Measurements from ENCODE around the gene MICAL2. TPM values are rescaled to one million over a fixed set of nuclear protein-coding genes. Genes with fewer than 3 reads are reported as not detected.
"Not testable (repeated sequence)": the region's sequence is repeated elsewhere in the genome, so short reads cannot be mapped to it uniquely, and the experiment has no call there.

Gene MICAL2
- polyA plus RNA-seq, 3 donors = 5.7 to 7.5 (median 6.0) TPM

- DNase-seq = no peak
Observed at GRCh38 chr11:12131943-12132789, 21.8 kb downstream of the MICAL2 start.

DNA sequence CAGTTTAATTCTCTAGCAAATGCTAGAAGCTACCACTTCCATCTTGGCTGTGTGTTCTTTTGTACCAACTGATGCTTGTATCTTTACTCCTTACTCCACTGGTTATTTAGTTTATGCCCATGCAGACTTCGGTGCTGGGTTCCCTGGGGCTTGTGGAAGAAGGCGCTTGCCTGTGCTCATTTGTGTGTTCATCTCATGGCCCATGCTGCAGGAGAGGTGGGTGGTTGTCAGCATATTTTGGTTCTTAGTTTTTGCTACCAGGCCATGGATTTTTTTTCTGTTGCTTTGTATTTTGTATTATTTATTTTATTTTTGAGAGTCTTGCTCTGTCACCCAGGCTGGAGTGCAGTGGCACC, 22.4 kb downstream of the MICAL2 start:
- no peak for DNase-seq

- no peak for DNase-seq
Observed at GRCh38 chr11:12133547-12134235, 23.3 kb downstream of the MICAL2 start.

DNA sequence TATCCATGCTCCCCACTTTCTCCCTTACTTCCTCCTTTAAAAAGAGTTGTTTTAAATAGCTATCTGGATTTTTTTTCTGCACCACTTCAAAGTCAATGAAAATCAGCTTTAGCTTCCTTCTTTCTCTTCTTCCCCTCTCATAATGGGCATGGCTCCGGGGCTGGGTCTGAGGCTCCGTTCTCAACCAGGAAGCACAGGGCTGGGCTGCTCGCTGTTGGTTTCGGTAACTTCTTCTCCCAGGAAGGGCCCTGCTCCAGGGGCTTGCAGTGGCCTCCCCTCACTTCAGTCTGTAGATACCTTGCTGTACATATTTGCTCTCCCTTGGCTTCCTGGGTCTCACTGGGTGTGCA, 23.8 kb downstream of the MICAL2 start:
- DNase-seq = no peak

- DNase-seq = no peak
Observed at GRCh38 chr11:12135185-12135584, 24.8 kb downstream of the MICAL2 start.

DNA sequence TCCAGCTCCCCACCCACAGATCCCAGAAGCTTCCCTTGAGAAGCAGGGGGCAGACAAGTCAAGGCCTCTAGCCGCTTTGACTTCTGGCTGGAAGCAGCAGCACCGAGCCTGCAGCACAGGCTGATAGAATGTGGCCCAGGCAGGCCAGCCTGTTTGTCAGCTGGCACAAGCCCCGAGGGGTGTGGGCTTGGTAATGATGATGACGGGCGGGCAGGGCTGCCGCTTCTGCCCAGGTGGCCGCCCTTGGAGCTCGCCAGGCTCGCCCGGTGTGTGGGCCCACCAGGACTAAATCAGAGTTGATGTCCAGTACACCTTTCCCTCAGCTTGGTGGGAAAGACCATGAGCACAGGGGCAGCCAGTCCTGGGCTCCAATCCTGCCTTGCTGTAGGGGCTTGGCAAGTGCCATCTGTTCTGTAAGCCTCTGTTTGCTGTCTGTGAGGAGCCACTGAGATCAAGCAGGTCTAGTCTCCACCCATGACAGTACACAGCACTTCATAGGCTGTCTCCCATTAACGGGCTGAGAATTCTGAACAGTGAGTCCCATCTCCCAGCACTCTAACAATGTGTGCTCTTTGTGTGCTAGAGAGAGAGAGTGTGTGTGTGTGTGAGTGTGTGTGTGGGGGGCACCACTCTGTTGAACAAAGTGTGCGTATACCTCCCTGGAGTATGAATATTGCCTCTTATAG, 26.8 kb downstream of the MICAL2 start:
- DNase-seq = no peak

DNA sequence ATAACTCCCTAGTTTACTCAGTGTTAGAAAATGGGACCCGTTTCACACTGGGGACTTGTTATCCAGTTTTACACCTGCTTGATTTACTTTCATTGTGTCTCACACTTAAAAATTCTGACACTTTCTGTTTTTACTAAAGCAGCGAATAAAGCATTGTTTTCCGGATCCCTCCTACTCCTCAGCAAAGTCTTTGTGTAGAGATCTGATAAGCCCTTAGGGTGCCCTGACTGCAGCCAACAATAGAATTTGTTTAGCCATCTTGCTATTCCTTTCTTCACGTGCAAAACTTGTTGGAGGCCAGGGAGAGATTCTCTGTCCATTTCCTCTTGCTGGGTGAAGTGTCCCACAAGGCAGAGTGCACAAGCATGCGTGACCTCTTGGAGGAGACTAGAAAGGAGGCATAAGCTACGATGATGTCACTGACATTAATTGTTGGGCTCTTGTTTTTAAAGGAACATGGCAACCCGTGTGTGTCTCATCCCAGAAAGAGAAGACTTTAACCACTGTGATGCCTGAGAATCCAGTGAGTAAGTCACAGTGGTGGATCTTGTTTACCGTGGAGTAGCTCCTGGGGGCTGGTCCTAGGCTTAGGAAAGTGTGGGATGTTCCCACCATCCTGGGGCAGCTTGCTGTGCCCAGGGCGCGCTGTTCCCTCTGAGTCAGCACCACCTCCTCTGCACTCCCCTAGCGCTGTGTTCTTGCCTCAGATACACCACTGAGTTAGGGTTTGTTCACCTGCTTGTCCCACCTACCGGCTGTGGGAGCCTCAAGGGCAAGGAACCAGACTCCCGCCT, 27.7 kb downstream of the MICAL2 start:
- no peak for DNase-seq

DNA sequence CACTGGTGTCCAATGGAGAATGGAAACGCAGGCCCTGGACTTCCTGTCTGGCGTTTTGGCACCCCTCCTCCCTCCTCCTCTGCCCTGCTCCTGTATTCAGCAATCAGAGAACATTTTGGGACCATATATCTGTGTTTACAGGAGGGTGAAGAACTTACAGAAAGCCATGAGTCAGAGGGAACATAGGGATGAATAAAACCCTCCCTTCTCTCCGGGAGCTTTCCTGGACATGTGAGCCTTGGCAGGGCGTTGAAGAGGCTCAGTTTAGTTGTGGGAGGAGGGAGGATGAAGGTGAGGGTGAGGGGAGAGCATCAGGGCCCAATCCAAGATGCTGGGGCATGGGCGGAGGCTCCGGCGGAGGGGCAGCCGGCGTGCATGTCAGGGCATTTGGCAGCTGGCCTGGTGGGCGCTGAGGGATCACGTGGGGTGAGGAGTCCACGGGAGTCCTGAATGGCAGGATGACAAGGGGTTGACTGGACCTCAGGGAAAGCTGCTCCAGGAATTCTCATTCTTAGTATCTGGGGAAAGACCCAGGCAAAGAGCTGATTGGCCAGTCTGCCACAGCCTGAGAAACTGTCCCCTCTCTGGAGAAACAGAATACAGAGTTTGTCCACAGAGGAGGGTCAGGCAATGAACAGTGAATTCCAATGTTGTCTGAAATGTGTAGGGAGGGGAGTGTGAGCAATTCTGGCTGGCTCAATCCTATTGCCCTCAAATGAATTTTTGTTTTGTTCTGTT, 28.9 kb downstream of the MICAL2 start:
- no peak for DNase-seq

- no peak for DNase-seq
Observed at GRCh38 chr11:12140186-12140793, 29.9 kb downstream of the MICAL2 start.

- DNase-seq = no peak
Observed at GRCh38 chr11:12141283-12141682, 30.9 kb downstream of the MICAL2 start.

- no peak for DNase-seq
Observed at GRCh38 chr11:12142176-12142575, 31.8 kb downstream of the MICAL2 start.

- DNase-seq = no peak
Observed at GRCh38 chr11:12142909-12143308, 32.5 kb downstream of the MICAL2 start.

- DNase-seq = no peak
Observed at GRCh38 chr11:12143461-12144258, 33.3 kb downstream of the MICAL2 start.

- DNase-seq = no peak
Observed at GRCh38 chr11:12144330-12145174, 34.2 kb downstream of the MICAL2 start.

DNA sequence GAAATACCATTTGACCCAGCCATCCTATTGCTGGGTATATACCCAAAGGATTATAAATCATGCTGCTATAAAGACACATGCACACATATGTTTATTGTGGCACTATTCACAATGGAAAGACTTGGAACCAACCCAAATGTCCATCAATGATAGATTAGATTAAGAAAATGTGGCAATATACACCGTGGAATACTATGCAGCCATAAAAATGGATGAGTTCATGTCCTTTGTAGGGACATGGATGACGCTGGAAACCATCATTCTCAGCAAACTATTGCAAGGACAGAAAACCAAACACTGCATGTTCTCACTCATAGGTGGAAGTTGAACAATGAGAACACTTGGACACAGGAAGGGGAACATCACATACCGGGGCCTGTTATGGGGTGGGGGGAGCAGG, 36.3 kb downstream of the MICAL2 start:
- DNase-seq = not testable (repeated sequence)

GRCh38 chr11:12147827-12148226, 37.4 kb downstream of the MICAL2 start:
- DNase-seq = no peak

- no peak for DNase-seq
Observed at GRCh38 chr11:12148466-12148865, 38.1 kb downstream of the MICAL2 start.

GRCh38 chr11:12148882-12149281, 38.5 kb downstream of the MICAL2 start:
- DNase-seq = no peak

DNA sequence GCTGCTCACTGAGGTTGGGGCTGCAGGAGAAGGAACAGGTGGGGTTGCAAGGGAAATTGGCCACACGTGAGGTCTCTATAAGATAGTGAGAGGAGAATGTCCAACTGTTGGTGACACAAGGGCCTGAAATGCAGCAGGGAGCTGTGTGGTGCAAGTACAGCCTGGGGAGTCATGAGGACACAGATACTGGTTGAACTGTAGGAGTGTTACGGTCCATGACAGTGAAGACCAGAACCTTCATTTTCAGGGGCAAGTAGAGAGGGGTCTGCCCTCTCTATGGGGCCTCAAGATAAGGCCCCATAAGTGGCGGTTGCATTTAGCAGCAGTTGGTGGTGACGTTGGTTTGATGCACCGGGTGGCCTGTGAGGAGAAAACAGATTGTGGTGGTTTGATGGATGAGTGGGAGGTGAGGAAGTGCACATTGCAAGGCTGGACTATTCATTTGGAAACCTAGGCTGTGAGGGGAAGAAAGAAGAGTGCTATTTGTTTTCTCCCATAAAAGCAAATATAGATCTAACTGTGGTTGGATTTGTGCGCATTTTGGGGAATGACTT, 39.4 kb downstream of the MICAL2 start:
- no peak for DNase-seq
